ENCODE data around the gene CAPS.

The CAPS gene

GRCh38 chr19:5891938-5892771, 21.9 kb upstream of the CAPS start:
- in situ Hi-C loops (cut with HindIII; ENCODE audit: low sequenced_read_pairs): no loop called here

- in situ Hi-C loops (cut with HindIII; ENCODE audit: low sequenced_read_pairs): no loop called here
Observed at GRCh38 chr19:5892772-5893275, 21.2 kb upstream of the CAPS start.

- in situ Hi-C loops (cut with HindIII; ENCODE audit: low sequenced_read_pairs): no loop called here
Observed at GRCh38 chr19:5893296-5893903, 20.7 kb upstream of the CAPS start.

- in situ Hi-C loops (cut with HindIII; ENCODE audit: low sequenced_read_pairs): no loop called here
Observed at GRCh38 chr19:5893907-5894703, 19.9 kb upstream of the CAPS start.

- in situ Hi-C loops (cut with HindIII; ENCODE audit: low sequenced_read_pairs): no loop called here
Observed at GRCh38 chr19:5894704-5895349, 19.2 kb upstream of the CAPS start.

- in situ Hi-C loops (cut with HindIII; ENCODE audit: low sequenced_read_pairs): no loop called here
Observed at GRCh38 chr19:5895409-5895808, 18.6 kb upstream of the CAPS start.

- in situ Hi-C loops (cut with HindIII; ENCODE audit: low sequenced_read_pairs): no loop called here
Observed at GRCh38 chr19:5895890-5896289, 18.2 kb upstream of the CAPS start.

- in situ Hi-C loops (cut with HindIII; ENCODE audit: low sequenced_read_pairs): no loop called here
Observed at GRCh38 chr19:5896365-5897076, 17.5 kb upstream of the CAPS start.

- in situ Hi-C loops (cut with HindIII; ENCODE audit: low sequenced_read_pairs): no loop called here
Observed at GRCh38 chr19:5897189-5897969, 16.7 kb upstream of the CAPS start.

GRCh38 chr19:5899728-5900526, 14.1 kb upstream of the CAPS start:
- in situ Hi-C loops (cut with HindIII; ENCODE audit: low sequenced_read_pairs): loop anchor here (10.0 kb wide), 1 partner anchor 65 kb away; the partner anchor contains the start of gene FUT6

GRCh38 chr19:5900976-5901375, 13.1 kb upstream of the CAPS start:
- in situ Hi-C loops (cut with HindIII; ENCODE audit: low sequenced_read_pairs): loop anchor here (10.0 kb wide), 1 partner anchor 66 kb away; the partner anchor contains the start of gene FUT6

GRCh38 chr19:5903056-5903623, 10.9 kb upstream of the CAPS start:
- in situ Hi-C loops (cut with HindIII; ENCODE audit: low sequenced_read_pairs): loop anchor here (10.0 kb wide), 1 partner anchor 68 kb away; the partner anchor contains the start of gene FUT6

- in situ Hi-C loops (cut with HindIII; ENCODE audit: low sequenced_read_pairs): loop anchor here (10.0 kb wide), 1 partner anchor 69 kb away; the partner anchor contains the start of gene FUT6
Observed at GRCh38 chr19:5903624-5904351, 10.3 kb upstream of the CAPS start, which contains the start of gene NDUFA11. Gene NDUFA11 (minus strand): TSS chr19:5903790. CDS start chr19:5903708, 82 bp downstream.

- in situ Hi-C loops (cut with HindIII; ENCODE audit: low sequenced_read_pairs): loop anchor here (10.0 kb wide), 1 partner anchor 70 kb away; the partner anchor contains the start of gene FUT6
Observed at GRCh38 chr19:5904352-5905113, 9.5 kb upstream of the CAPS start, which contains the start of gene VMAC. Gene VMAC (plus strand): TSS chr19:5904872. CDS start chr19:5904891, 19 bp downstream.

GRCh38 chr19:5905114-5905778, 8.8 kb upstream of the CAPS start:
- in situ Hi-C loops (cut with HindIII; ENCODE audit: low sequenced_read_pairs): loop anchor here (10.0 kb wide), 1 partner anchor 70 kb away; the partner anchor contains the start of gene FUT6

- in situ Hi-C loops (cut with HindIII; ENCODE audit: low sequenced_read_pairs): loop anchor here (10.0 kb wide), 1 partner anchor 72 kb away; the partner anchor contains the start of gene FUT6
Observed at GRCh38 chr19:5907241-5907640, 6.8 kb upstream of the CAPS start.
